ENCODE data around the gene SLC25A36.
"Not testable (repeated sequence)": the region's sequence is repeated elsewhere in the genome, so short reads cannot be mapped to it uniquely, and the experiment has no call there.

SLC25A36 gene

GRCh38 chr3:141000027-141000663 is 58.5 kb downstream of the SLC25A36 start:
- no peak for DNase-seq

GRCh38 chr3:141000686-141001085 is 59.0 kb downstream of the SLC25A36 start:
- no peak for DNase-seq

- DNase-seq: no peak
Observed at GRCh38 chr3:141006344-141006743, 64.7 kb downstream of the SLC25A36 start.

GRCh38 chr3:141009496-141009895 is 67.9 kb downstream of the SLC25A36 start:
- no peak for DNase-seq

- no peak for DNase-seq
Observed at GRCh38 chr3:141011232-141011996, 69.8 kb downstream of the SLC25A36 start.

GRCh38 chr3:141011997-141012262 is 70.3 kb downstream of the SLC25A36 start:
- no peak for DNase-seq

- no peak for DNase-seq
Observed at GRCh38 chr3:141012571-141012970, 70.9 kb downstream of the SLC25A36 start.

- no peak for DNase-seq
Observed at GRCh38 chr3:141015481-141015880, 73.8 kb downstream of the SLC25A36 start.

GRCh38 chr3:141017366-141018322 is 76.0 kb downstream of the SLC25A36 start:
- DNase-seq: not testable (repeated sequence)

- no peak for DNase-seq
Observed at GRCh38 chr3:141019244-141019643, 77.6 kb downstream of the SLC25A36 start.

GRCh38 chr3:141020143-141020830 is 78.7 kb downstream of the SLC25A36 start:
- no peak for DNase-seq

GRCh38 chr3:141021261-141021660 is 79.6 kb downstream of the SLC25A36 start:
- no peak for DNase-seq
